Neural cell (in vitro differentiated cells): ENCODE data around the gene MT1X. TPM values are rescaled to one million over a fixed set of nuclear protein-coding genes. Genes with fewer than 3 reads are reported as not detected.

ENCODE experiments used
- H2AFZ ChIP-seq: fragments of 200-600, 300-800 bp; sonication (generic), shearing (Covaris generic); 2 replicates; pipeline ENCODE4 v1.6.0; 2014; ENCODE audit warnings: low read depth, mild to moderate bottlenecking, antibody characterized with exemption, low read length, moderate library complexity
- H3F3A ChIP-seq: fragments of 200-600 bp; shearing (Covaris generic); 2 replicates; pipeline ENCODE4 v1.6.1; 2016; ENCODE audit warnings: mild to moderate bottlenecking, moderate library complexity, mixed read lengths, antibody characterized with exemption, low read length; ENCODE audit not compliant: insufficient read depth, poor library complexity, severe bottlenecking
- H3K27ac ChIP-seq: fragments of 200-600, 300-800 bp; sonication (generic), shearing (Covaris generic); 2 replicates; pipeline ENCODE4 v1.5.1; 2014; ENCODE audit warnings: mild to moderate bottlenecking, low read length, moderate library complexity
- H3K27me3 ChIP-seq: fragments of 300-800, 200-600 bp; sonication (generic), shearing (Covaris generic); 2 replicates; pipeline ENCODE4 v1.6.0; 2014; ENCODE audit warnings: mild to moderate bottlenecking, low read depth, low read length, moderate library complexity; ENCODE audit not compliant: insufficient read depth
- H3K36me3 ChIP-seq: fragments of 300-800, 200-600 bp; sonication (generic), shearing (Covaris generic); 2 replicates; pipeline ENCODE4 v1.5.1; 2014; ENCODE audit warnings: mild to moderate bottlenecking, antibody characterized with exemption, low read length, moderate library complexity; ENCODE audit not compliant: insufficient read depth
- H3K4me2 ChIP-seq: fragments of 300-800, 200-600 bp; sonication (generic), shearing (Covaris generic); 2 replicates; pipeline ENCODE4 v1.6.0; 2014; ENCODE audit warnings: mild to moderate bottlenecking, low read length
- H3K4me3 ChIP-seq: fragments of 300-800, 200-600 bp; sonication (generic), shearing (Covaris generic); 2 replicates; pipeline ENCODE4 v1.5.1; 2014; ENCODE audit warnings: mild to moderate bottlenecking, low read length, moderate library complexity
- H3K79me2 ChIP-seq: fragments of 200-600 bp; shearing (Covaris generic); replicated peaks from 2 replicates; pipeline ENCODE4 v1.6.0; 2014; ENCODE audit warnings: mild to moderate bottlenecking, low read length, moderate library complexity; ENCODE audit not compliant: insufficient read depth
- H3K9ac ChIP-seq: fragments of 300-800, 200-600 bp; sonication (generic), shearing (Covaris generic); 2 replicates; pipeline ENCODE4 v1.6.1; 2016; ENCODE audit warnings: mild to moderate bottlenecking, low read length, mixed read lengths
- H3K9me2 ChIP-seq: fragments of 200-600 bp; shearing (Covaris generic); 2 replicates; pipeline ENCODE4 v1.6.1; 2016; ENCODE audit warnings: mild to moderate bottlenecking, low read length, mixed read lengths; ENCODE audit not compliant: insufficient read depth
- H3K9me3 ChIP-seq: fragments of 200-600, 300-800 bp; sonication (generic), shearing (Covaris generic); 2 replicates; pipeline ENCODE4 v1.6.1; 2016; ENCODE audit warnings: mild to moderate bottlenecking, mixed run types, low read length, moderate library complexity, mixed read lengths
- H4K20me1 ChIP-seq: fragments of 200-600 bp; shearing (Covaris generic); 2 replicates; pipeline ENCODE4 v1.6.1; 2016; ENCODE audit warnings: mild to moderate bottlenecking, mixed run types; ENCODE audit not compliant: insufficient read depth
- EP300 ChIP-seq: fragments of 450-650 bp; conservative IDR thresholded peaks from 2 replicates; pipeline ENCODE4 v1.6.1; 2014; ENCODE audit warnings: antibody characterized with exemption, mild to moderate bottlenecking, moderate library complexity; ENCODE audit not compliant: poor library complexity, severe bottlenecking
- EZH2 ChIP-seq: fragments of 200-600, 300-800 bp; shearing (Covaris generic), sonication (generic); IDR thresholded peaks from 2 replicates; pipeline ENCODE4 v1.6.1; 2014; ENCODE audit warnings: antibody characterized with exemption, low read length, borderline replicate concordance, mild to moderate bottlenecking; ENCODE audit not compliant: insufficient read depth, poor library complexity, severe bottlenecking
- RAD21 ChIP-seq: fragments of 450-650 bp; conservative IDR thresholded peaks from 2 replicates; pipeline ENCODE4 v1.6.1; 2014; ENCODE audit warnings: antibody characterized with exemption, mild to moderate bottlenecking, moderate library complexity
- SMC3 ChIP-seq: fragments of 450-650 bp; conservative IDR thresholded peaks from 2 replicates; pipeline ENCODE4 v1.6.1; 2014; ENCODE audit warnings: antibody characterized with exemption, mild to moderate bottlenecking, moderate library complexity; ENCODE audit not compliant: poor library complexity
- TAF1 ChIP-seq: IDR thresholded peaks from 2 replicates; pipeline ENCODE4 v1.6.1; 2012; ENCODE audit warnings: low read depth
- polyA plus RNA-seq: library from polyadenylated mRNA; depleted of rRNA; stranded (reverse); fragments of >200 nt; gene quantifications from 2 replicates; pipeline ENCODE4 v1.2.3, GENCODE V29; 2014
- TF ChIP-seq, protein P1 (sequence below): fragments of 450-650 bp; IDR thresholded peaks from 2 replicates; pipeline ENCODE4 v1.5.1; 2014; ENCODE audit warnings: antibody characterized with exemption, mild to moderate bottlenecking, moderate library complexity; ENCODE audit not compliant: poor library complexity, severe bottlenecking
- TF ChIP-seq, protein P2 (sequence below): IDR thresholded peaks from 2 replicates; pipeline ENCODE4 v1.6.1; 2012; ENCODE audit warnings: borderline replicate concordance

The MT1X gene
- polyA plus RNA-seq, 1 donor from 2014 or later: 8.1 TPM

DNA sequence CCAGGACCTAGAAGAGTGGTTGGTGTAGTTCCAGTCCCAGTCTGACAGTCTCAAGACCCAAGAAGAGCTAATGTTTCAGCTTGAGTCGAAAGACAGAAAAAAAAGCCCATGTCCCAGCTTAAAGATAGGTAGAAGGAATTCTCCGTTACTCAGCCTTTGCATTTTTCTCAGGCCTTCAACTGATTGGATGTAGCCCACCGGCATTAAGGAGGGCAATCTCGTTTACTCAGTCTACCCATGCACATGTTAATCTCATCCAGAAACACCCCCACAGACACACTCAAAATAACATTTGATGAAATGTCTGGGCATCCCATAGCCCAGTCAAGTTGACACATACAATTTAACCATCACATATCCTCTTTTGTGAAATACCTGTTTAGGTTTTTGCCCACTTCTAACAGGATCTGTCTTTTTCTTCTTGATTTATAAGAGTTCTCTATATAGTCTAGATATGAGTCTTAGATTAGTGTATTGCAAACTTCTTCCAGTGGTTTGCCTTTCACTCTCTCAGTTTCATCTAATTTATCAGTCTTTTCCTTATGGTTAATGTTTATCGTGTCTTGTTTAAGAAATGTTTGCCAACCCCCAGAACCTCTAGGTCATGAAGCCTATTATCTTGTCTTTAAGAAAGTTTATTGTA lies 40.1 kb downstream of the MT1X start:
- H3F3A ChIP-seq: no peaks in the 10 kb centered on the region
- H3K4me2 ChIP-seq: no peak overlapping the region
- H3K9me3 ChIP-seq: peaks cover 5% of the 10 kb centered on the region
- TF ChIP-seq TAF1: no peak
- TF ChIP-seq, protein P1, sequence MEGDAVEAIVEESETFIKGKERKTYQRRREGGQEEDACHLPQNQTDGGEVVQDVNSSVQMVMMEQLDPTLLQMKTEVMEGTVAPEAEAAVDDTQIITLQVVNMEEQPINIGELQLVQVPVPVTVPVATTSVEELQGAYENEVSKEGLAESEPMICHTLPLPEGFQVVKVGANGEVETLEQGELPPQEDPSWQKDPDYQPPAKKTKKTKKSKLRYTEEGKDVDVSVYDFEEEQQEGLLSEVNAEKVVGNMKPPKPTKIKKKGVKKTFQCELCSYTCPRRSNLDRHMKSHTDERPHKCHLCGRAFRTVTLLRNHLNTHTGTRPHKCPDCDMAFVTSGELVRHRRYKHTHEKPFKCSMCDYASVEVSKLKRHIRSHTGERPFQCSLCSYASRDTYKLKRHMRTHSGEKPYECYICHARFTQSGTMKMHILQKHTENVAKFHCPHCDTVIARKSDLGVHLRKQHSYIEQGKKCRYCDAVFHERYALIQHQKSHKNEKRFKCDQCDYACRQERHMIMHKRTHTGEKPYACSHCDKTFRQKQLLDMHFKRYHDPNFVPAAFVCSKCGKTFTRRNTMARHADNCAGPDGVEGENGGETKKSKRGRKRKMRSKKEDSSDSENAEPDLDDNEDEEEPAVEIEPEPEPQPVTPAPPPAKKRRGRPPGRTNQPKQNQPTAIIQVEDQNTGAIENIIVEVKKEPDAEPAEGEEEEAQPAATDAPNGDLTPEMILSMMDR: no peak
- no peak for TF ChIP-seq RAD21
- TF ChIP-seq EP300: no peak
- no peaks in the 10 kb centered on the region for H3K36me3 ChIP-seq
- no peaks in the 10 kb centered on the region for H3K27me3 ChIP-seq
- no peaks in the 10 kb centered on the region for H3K79me2 ChIP-seq
- no peak overlapping the region for H3K9ac ChIP-seq
- H3K9me2 ChIP-seq: no peaks in the 10 kb centered on the region
- H4K20me1 ChIP-seq: no peaks in the 10 kb centered on the region
- H2AFZ ChIP-seq: no peak overlapping the region
- H3K4me3 ChIP-seq: no peak overlapping the region
- H3K27ac ChIP-seq: no peak overlapping the region

DNA sequence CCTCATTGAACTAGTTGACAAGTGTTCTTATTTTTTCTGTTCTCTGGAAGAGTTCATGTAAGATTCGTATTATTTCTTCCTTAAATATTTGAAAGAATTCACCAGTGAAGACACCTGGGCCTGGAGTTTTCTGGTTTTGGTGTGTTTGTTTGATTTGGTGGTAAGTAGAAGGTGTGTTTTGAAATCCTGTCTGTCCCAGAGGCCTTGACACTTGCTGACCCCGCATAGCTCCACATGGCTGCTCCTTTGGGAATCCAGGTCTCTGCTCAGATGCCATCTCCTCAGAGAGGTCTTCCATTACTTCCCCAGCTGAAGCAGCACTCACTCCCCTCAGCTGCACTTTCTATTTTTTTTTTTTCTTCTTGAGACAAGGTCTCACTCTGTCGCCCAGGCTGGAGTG lies 41.9 kb downstream of the MT1X start:
- Histone ChIP-seq H3K79me2 (no peaks in the 10 kb centered on the region), H2AFZ (no peak overlapping the region), H4K20me1 (no peaks in the 10 kb centered on the region), H3K36me3 (no peaks in the 10 kb centered on the region), H3K9me2 (no peaks in the 10 kb centered on the region), H3K27ac (no peak overlapping the region), H3K4me3 (no peak overlapping the region), H3K27me3 (no peaks in the 10 kb centered on the region), H3F3A (no peaks in the 10 kb centered on the region), H3K4me2 (no peak overlapping the region), H3K9ac (no peak overlapping the region), H3K9me3 (peaks cover 5% of the 10 kb centered on the region)
- no peak for TF ChIP-seq EZH2
- no peak for TF ChIP-seq SMC3
- TF ChIP-seq, protein P2, sequence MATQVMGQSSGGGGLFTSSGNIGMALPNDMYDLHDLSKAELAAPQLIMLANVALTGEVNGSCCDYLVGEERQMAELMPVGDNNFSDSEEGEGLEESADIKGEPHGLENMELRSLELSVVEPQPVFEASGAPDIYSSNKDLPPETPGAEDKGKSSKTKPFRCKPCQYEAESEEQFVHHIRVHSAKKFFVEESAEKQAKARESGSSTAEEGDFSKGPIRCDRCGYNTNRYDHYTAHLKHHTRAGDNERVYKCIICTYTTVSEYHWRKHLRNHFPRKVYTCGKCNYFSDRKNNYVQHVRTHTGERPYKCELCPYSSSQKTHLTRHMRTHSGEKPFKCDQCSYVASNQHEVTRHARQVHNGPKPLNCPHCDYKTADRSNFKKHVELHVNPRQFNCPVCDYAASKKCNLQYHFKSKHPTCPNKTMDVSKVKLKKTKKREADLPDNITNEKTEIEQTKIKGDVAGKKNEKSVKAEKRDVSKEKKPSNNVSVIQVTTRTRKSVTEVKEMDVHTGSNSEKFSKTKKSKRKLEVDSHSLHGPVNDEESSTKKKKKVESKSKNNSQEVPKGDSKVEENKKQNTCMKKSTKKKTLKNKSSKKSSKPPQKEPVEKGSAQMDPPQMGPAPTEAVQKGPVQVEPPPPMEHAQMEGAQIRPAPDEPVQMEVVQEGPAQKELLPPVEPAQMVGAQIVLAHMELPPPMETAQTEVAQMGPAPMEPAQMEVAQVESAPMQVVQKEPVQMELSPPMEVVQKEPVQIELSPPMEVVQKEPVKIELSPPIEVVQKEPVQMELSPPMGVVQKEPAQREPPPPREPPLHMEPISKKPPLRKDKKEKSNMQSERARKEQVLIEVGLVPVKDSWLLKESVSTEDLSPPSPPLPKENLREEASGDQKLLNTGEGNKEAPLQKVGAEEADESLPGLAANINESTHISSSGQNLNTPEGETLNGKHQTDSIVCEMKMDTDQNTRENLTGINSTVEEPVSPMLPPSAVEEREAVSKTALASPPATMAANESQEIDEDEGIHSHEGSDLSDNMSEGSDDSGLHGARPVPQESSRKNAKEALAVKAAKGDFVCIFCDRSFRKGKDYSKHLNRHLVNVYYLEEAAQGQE: no peak
- TF ChIP-seq, protein P1: no peak
